Nasal cavity respiratory epithelium epithelial cell of viscerocranial mucosa (primary cell): Measurements from ENCODE around the gene DRAM2. TPM values are rescaled to one million over a fixed set of nuclear protein-coding genes. Genes with fewer than 3 reads are reported as not detected.

Experiments
- total RNA-seq: library from RNA; depleted of rRNA; stranded (reverse); fragments of >200 nt; gene quantifications from 2 replicates; pipeline ENCODE4 v1.2.3, GENCODE V29; 2014

Gene DRAM2
- total RNA-seq: 85.6 and 86.5 TPM in 2 replicates

GRCh38 chr1:111139956-111140679 is at the start of gene DRAM2, which contains the start of gene CEPT1:
DRAM2 (minus strand) TSS chr1:111140093; CDS start chr1:111131554, 8,539 bp downstream.
CEPT1 (plus strand) TSS chr1:111140223; CDS start chr1:111147715, 7,492 bp downstream.

Other genes with a start within 250 kb of the DRAM2 start
- gene LRIF1, start 176.2 kb downstream of the DRAM2 start, total RNA-seq: 21.2 and 22.5 TPM in 2 replicates
- 56.7 and 66.8 TPM in 2 replicates for gene CEPT1, start 130 bp upstream of the DRAM2 start, total RNA-seq
- 24.6 and 25.6 TPM in 2 replicates for gene DENND2D, start 60.6 kb upstream of the DRAM2 start, total RNA-seq
- under 0.01 and 1.1 TPM in 2 replicates for gene CHI3L2, start 87.6 kb upstream of the DRAM2 start, total RNA-seq
- not detected in 2 replicates for gene CHIA, start 150.8 kb upstream of the DRAM2 start, total RNA-seq